GM23338 (cell line): ENCODE measurements around the gene CACNA2D1.

Experiments
- CREB1 ChIP-seq: fragments of 250-450 bp; sonication (Bioruptor Pico); IDR thresholded peaks from 2 replicates; pipeline ENCODE4 v1.5.0; 2020; ENCODE audit warnings: low read depth, mild to moderate bottlenecking, moderate library complexity
- CTCF ChIP-seq, 2 experiments: fragments of 200-600 bp in 1 of 2; sonication (generic) in 1 of 2; conservative IDR thresholded peaks; 2 replicates each; pipeline versions ENCODE4 v1.5.1 to v1.6.1; 2016 to 2017; ENCODE audit warnings: antibody characterized with exemption in 2 of 2, low read depth in 2 of 2, mild to moderate bottlenecking in 2 of 2, moderate library complexity in 1 of 2
- EZH2 ChIP-seq: fragments of 200-600 bp; sonication (generic); IDR thresholded peaks from one replicate; pipeline ENCODE4 v1.8.0; 2017; ENCODE audit warnings: antibody characterized with exemption, mild to moderate bottlenecking, low read depth; ENCODE audit not compliant: unreplicated experiment
- EZH2phosphoT487 ChIP-seq: fragments of 200-600 bp; sonication (generic); IDR thresholded peaks from one replicate; pipeline ENCODE4 v1.8.1; 2018; ENCODE audit warnings: antibody characterized with exemption; ENCODE audit not compliant: unreplicated experiment
- JUNB ChIP-seq: IDR thresholded peaks from one replicate; pipeline ENCODE4 v1.6.1; 2016; ENCODE audit warnings: antibody characterized with exemption; ENCODE audit not compliant: unreplicated experiment
- NANOG ChIP-seq: IDR thresholded peaks from 2 replicates; pipeline ENCODE4 v1.6.1; 2016; ENCODE audit warnings: antibody characterized with exemption, borderline replicate concordance
- POLR2AphosphoS5 ChIP-seq: IDR thresholded peaks from 2 replicates; pipeline ENCODE4 v1.6.1; 2016; ENCODE audit warnings: antibody characterized with exemption, low read depth
- REST ChIP-seq: IDR thresholded peaks from one replicate; pipeline ENCODE4 v1.6.1; 2018; ENCODE audit warnings: antibody characterized with exemption; ENCODE audit not compliant: unreplicated experiment
- ZNF331 ChIP-seq: fragments of 250-450 bp; sonication (Bioruptor Pico); IDR thresholded peaks from 2 replicates; pipeline ENCODE4 v1.5.0; 2020; ENCODE audit warnings: low read depth, mild to moderate bottlenecking, moderate library complexity

GRCh38 chr7:82472966-82473365 lies 29.4 kb upstream of the CACNA2D1 start:
- TF ChIP-seq CTCF (conservative IDR thresholded peaks at IDR 0.05; ENCODE audit: low read depth in 2 of 2) (no peak), EZH2 (no peak), POLR2AphosphoS5 (no peak), CREB1 (no peak), JUNB (no peak), NANOG (no peak), EZH2phosphoT487 (no peak), REST (no peak), ZNF331 (no peak)
